ENCODE data around the gene A2ML1.

GRCh38 chr12:8834230-8834629 lies 11.8 kb downstream of the A2ML1 start:
- TF ChIP-seq EZH2phosphoT487 (IDR thresholded peaks at IDR 0.05; ENCODE audit: insufficient read depth, low read depth) (no peak), EZH2 (IDR thresholded peaks at IDR 0.05; ENCODE audit: insufficient read depth, poor library complexity, severe bottlenecking) (no peak)

All from GM23248 (cell line).